Stimulated activated CD8-positive, alpha-beta memory T cell treated with anti-CD3 and anti-CD28 coated beads, Interleukin-7, amount 100 ng/mL, for 24 hours (primary cell): Measurements from ENCODE around the gene TXNRD1.
"Not testable (repeated sequence)": the region's sequence is repeated elsewhere in the genome, so short reads cannot be mapped to it uniquely, and the experiment has no call there.

ENCODE experiments used
- DNase-seq: peaks from one replicate; pipeline ENCODE4 v3.0.0-alpha.2; 2020; ENCODE audit warnings: low read depth

The TXNRD1 gene

GRCh38 chr12:104280717-104281458 lies 65.3 kb downstream of the TXNRD1 start:
- DNase-seq: no peak

- no peak for DNase-seq
Observed at GRCh38 chr12:104281636-104282035, 66.1 kb downstream of the TXNRD1 start.

GRCh38 chr12:104282109-104282508 lies 66.5 kb downstream of the TXNRD1 start:
- DNase-seq: no peak

GRCh38 chr12:104285740-104286515 lies 70.3 kb downstream of the TXNRD1 start:
- DNase-seq: no peak

GRCh38 chr12:104286516-104287482 lies 71.2 kb downstream of the TXNRD1 start:
- DNase-seq: peak; percentile 73

GRCh38 chr12:104288635-104289274 lies 73.2 kb downstream of the TXNRD1 start:
- DNase-seq: peak; percentile 64

- no peak for DNase-seq
Observed at GRCh38 chr12:104290320-104290719, 74.7 kb downstream of the TXNRD1 start.

GRCh38 chr12:104290855-104291254 lies 75.3 kb downstream of the TXNRD1 start:
- no peak for DNase-seq

- no peak for DNase-seq
Observed at GRCh38 chr12:104291867-104292524, 76.4 kb downstream of the TXNRD1 start.

- no peak for DNase-seq
Observed at GRCh38 chr12:104292872-104293794, 77.6 kb downstream of the TXNRD1 start.

GRCh38 chr12:104294158-104294859 lies 78.7 kb downstream of the TXNRD1 start:
- DNase-seq: not testable (repeated sequence)

- DNase-seq: no peak
Observed at GRCh38 chr12:104294927-104295668, 79.5 kb downstream of the TXNRD1 start.

- DNase-seq: no peak
Observed at GRCh38 chr12:104295954-104296353, 80.4 kb downstream of the TXNRD1 start.

GRCh38 chr12:104296718-104297117 lies 81.1 kb downstream of the TXNRD1 start:
- no peak for DNase-seq

GRCh38 chr12:104297477-104298113 lies 82.0 kb downstream of the TXNRD1 start:
- DNase-seq: no peak

GRCh38 chr12:104299842-104300481 lies 84.4 kb downstream of the TXNRD1 start:
- DNase-seq: no peak

GRCh38 chr12:104303538-104304151 lies 88.1 kb downstream of the TXNRD1 start, which contains the start of gene EID3:
Gene EID3, plus strand, starts transcription at chr12:104303739. Its CDS starts 196 bp downstream, at chr12:104303935.
- DNase-seq: peak; percentile 78
